OCI-LY1 (cell line): ENCODE results near the gene ACSM5.

ENCODE experiments used
- H2AFZ ChIP-seq: fragments of 200-600 bp; sonication (generic), shearing (Covaris generic); 2 replicates; pipeline ENCODE4 v1.6.0; 2014; ENCODE audit warnings: antibody characterized with exemption, mild to moderate bottlenecking, low read length
- H3F3A ChIP-seq: fragments of 200-600 bp; sonication (generic), shearing (Covaris generic); 2 replicates; pipeline ENCODE4 v1.6.0; 2014; ENCODE audit warnings: mild to moderate bottlenecking, antibody characterized with exemption, low read length, moderate library complexity; ENCODE audit not compliant: insufficient read depth
- H3K27ac ChIP-seq: fragments of 200-600 bp; sonication (generic); 2 replicates; pipeline ENCODE4 v1.5.1; 2014; ENCODE audit warnings: low read length, mixed run types, mild to moderate bottlenecking, low read depth; ENCODE audit not compliant: poor library complexity, severe bottlenecking
- H3K27me3 ChIP-seq: fragments of 200-600 bp; sonication (generic); 2 replicates; pipeline ENCODE4 v1.6.0; 2014; ENCODE audit warnings: antibody characterized with exemption, mild to moderate bottlenecking, low read length, moderate library complexity; ENCODE audit not compliant: insufficient read depth
- H3K36me3 ChIP-seq: fragments of 200-600 bp; sonication (generic); 2 replicates; pipeline ENCODE4 v1.6.1; 2014; ENCODE audit warnings: mild to moderate bottlenecking, antibody characterized with exemption, low read length, moderate library complexity, mixed read lengths; ENCODE audit not compliant: insufficient read depth
- H3K4me1 ChIP-seq: fragments of 200-600 bp; sonication (generic); 2 replicates; pipeline ENCODE4 v1.5.1; 2014; ENCODE audit warnings: mild to moderate bottlenecking, low read length, moderate library complexity; ENCODE audit not compliant: insufficient read depth, severe bottlenecking
- H3K4me2 ChIP-seq: fragments of 200-600 bp; sonication (generic), shearing (Covaris generic); 2 replicates; pipeline ENCODE4 v1.6.1; 2014; ENCODE audit warnings: low read length
- H3K4me3 ChIP-seq: fragments of 200-600 bp; sonication (generic); 2 replicates; pipeline ENCODE4 v1.5.1; 2014; ENCODE audit warnings: low read length, low read depth, mild to moderate bottlenecking, mixed read lengths; ENCODE audit not compliant: poor library complexity, severe bottlenecking
- H3K79me2 ChIP-seq: fragments of 200-600 bp; shearing (Covaris generic); 2 replicates; pipeline ENCODE4 v1.6.1; 2016; ENCODE audit warnings: mixed run types, low read length, mixed read lengths; ENCODE audit not compliant: insufficient read depth
- H3K9ac ChIP-seq: fragments of 200-600 bp; sonication (generic), shearing (Covaris generic); 2 replicates; pipeline ENCODE4 v1.6.1; 2014; ENCODE audit warnings: mild to moderate bottlenecking, low read length, mixed read lengths
- H3K9me2 ChIP-seq: fragments of 200-600 bp; sonication (generic), shearing (Covaris generic); 2 replicates; pipeline ENCODE4 v1.6.1; 2014; ENCODE audit warnings: low read depth, mild to moderate bottlenecking, low read length, mixed read lengths
- H3K9me3 ChIP-seq: fragments of 200-600 bp; shearing (Covaris generic); 2 replicates; pipeline ENCODE4 v1.6.1; 2014; ENCODE audit warnings: low read length, mixed read lengths
- H4K20me1 ChIP-seq: fragments of 200-600 bp; sonication (generic), shearing (Covaris generic); 2 replicates; pipeline ENCODE4 v1.6.0; 2016; ENCODE audit warnings: mild to moderate bottlenecking, low read length; ENCODE audit not compliant: insufficient read depth
- EZH2 ChIP-seq: fragments of 200-600 bp; sonication (generic), shearing (Covaris generic); IDR thresholded peaks from 2 replicates; pipeline ENCODE4 v1.8.0; 2017; ENCODE audit warnings: borderline replicate concordance, mixed run types, mild to moderate bottlenecking, antibody characterized with exemption, low read length, moderate library complexity, mixed read lengths
- TF ChIP-seq, protein P1 (sequence below): fragments of 200-600 bp; sonication (generic), shearing (Covaris generic); IDR thresholded peaks from 2 replicates; pipeline ENCODE4 v1.5.1; 2017; ENCODE audit warnings: mild to moderate bottlenecking, antibody characterized with exemption, low read length, moderate library complexity, mixed read lengths

The ACSM5 gene

DNA sequence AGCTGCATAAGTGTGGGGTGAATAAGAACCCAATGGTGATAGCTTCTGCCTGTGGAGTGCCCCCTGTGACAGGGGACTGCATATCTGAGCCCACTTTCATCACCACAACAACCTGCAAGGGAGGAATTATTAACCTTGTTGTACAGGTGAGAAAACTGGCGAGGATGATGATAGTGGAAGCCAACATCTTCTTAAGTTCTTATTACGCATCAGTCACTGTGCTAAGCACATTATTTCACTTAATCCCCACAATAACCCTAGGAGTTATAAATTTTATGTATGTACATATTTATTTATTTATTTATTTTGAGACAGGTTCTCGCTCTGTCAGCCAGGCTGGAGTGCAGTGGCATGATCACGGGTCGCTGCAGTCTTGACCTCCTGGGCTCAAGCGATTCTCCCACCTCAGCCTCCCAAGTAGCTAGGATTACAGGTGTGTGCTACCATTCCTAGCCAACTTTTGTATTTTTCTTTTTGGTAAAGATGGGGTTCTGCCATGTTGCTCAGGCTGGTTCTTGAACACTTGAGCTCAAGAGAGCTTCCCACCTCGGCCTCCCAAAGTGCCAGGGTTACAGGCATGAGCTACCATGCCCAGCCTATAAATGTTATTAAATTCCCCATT lies 12.4 kb upstream of the ACSM5 start:
- Histone ChIP-seq H4K20me1 (no peaks in the 10 kb centered on the region), H3K27ac (no peak overlapping the region), H3F3A (no peaks in the 10 kb centered on the region), H3K4me2 (no peak overlapping the region), H3K36me3 (no peaks in the 10 kb centered on the region), H2AFZ (no peak overlapping the region), H3K9ac (no peak overlapping the region), H3K9me3 (no peaks in the 10 kb centered on the region), H3K4me1 (no peaks in the 10 kb centered on the region), H3K9me2 (no peaks in the 10 kb centered on the region), H3K4me3 (no peak overlapping the region), H3K27me3 (no peaks in the 10 kb centered on the region), H3K79me2 (no peaks in the 10 kb centered on the region)
- TF ChIP-seq, protein P1, sequence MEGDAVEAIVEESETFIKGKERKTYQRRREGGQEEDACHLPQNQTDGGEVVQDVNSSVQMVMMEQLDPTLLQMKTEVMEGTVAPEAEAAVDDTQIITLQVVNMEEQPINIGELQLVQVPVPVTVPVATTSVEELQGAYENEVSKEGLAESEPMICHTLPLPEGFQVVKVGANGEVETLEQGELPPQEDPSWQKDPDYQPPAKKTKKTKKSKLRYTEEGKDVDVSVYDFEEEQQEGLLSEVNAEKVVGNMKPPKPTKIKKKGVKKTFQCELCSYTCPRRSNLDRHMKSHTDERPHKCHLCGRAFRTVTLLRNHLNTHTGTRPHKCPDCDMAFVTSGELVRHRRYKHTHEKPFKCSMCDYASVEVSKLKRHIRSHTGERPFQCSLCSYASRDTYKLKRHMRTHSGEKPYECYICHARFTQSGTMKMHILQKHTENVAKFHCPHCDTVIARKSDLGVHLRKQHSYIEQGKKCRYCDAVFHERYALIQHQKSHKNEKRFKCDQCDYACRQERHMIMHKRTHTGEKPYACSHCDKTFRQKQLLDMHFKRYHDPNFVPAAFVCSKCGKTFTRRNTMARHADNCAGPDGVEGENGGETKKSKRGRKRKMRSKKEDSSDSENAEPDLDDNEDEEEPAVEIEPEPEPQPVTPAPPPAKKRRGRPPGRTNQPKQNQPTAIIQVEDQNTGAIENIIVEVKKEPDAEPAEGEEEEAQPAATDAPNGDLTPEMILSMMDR, result no peak
- no peak for TF ChIP-seq EZH2

DNA sequence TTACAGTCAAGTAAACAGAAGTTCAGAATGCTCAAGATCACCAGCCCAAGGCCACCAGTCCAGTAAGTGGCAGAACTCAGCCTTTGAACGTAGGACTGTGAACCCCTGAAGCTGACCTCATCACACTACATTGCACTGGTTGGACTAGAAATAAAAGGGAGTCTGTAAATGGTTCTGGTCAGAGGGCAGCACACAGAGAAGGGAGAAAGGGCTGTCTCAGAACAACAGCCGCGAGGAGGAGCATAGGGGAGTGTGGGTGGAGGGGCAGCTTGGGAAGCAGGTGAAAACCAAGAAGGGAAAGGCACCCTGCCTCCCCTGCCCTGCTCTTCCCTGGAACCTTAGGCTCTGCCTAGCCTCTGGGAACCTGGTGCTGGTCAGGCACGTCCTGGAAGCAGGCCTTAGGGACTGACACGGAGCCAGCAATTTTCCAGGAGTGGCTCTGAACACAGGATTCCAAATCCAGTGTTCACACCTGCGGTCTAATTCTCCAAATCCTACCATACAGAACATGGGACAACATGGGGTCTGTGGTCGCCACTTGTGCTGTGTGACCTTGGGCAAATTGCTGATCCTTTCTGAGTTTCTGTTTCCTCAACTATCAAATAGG lies 11.8 kb upstream of the ACSM5 start:
- no peaks in the 10 kb centered on the region for H3K9me2 ChIP-seq
- H4K20me1 ChIP-seq, result no peaks in the 10 kb centered on the region
- no peak overlapping the region for H3K27ac ChIP-seq
- TF ChIP-seq, protein P1, result no peak
- no peak for TF ChIP-seq EZH2
- no peak overlapping the region for H3K9ac ChIP-seq
- no peaks in the 10 kb centered on the region for H3K36me3 ChIP-seq
- H3K9me3 ChIP-seq, result no peaks in the 10 kb centered on the region
- no peaks in the 10 kb centered on the region for H3K4me1 ChIP-seq
- H2AFZ ChIP-seq, result no peak overlapping the region
- H3F3A ChIP-seq, result no peaks in the 10 kb centered on the region
- no peak overlapping the region for H3K4me2 ChIP-seq
- H3K27me3 ChIP-seq, result no peaks in the 10 kb centered on the region
- no peaks in the 10 kb centered on the region for H3K79me2 ChIP-seq
- H3K4me3 ChIP-seq, result no peak overlapping the region

DNA sequence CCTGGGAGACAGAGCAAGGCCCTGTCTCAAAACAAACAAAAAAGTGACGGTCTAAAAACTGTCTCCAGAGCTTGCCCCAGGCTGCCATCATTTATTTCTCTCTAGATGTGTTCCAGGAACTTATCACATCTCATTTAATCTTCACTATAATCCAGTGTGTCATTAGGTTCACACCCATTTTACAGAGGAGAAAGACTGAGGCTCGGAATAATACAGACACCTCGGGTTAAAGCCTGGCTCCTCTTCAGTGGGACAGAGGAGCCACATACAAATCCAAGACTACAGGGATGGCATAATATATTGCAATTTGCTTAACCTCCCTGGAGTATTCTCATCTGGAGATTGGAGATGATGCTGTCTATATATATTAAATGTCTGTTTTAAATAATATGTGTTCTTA lies 10.7 kb upstream of the ACSM5 start:
- Histone ChIP-seq H3K4me3 (no peak overlapping the region), H3K9me2 (no peaks in the 10 kb centered on the region), H3K4me1 (no peaks in the 10 kb centered on the region), H4K20me1 (no peaks in the 10 kb centered on the region), H3K27ac (no peak overlapping the region), H3K9ac (no peak overlapping the region), H3K79me2 (no peaks in the 10 kb centered on the region), H3F3A (no peaks in the 10 kb centered on the region), H3K27me3 (no peaks in the 10 kb centered on the region), H2AFZ (no peak overlapping the region), H3K36me3 (no peaks in the 10 kb centered on the region), H3K9me3 (no peaks in the 10 kb centered on the region), H3K4me2 (no peak overlapping the region)
- TF ChIP-seq EZH2, result no peak
- TF ChIP-seq, protein P1, result no peak
